CD4-positive, alpha-beta T cell treated with Interleukin-21 for 1 hour (primary cell): ENCODE measurements around the gene SLIT3.
A peak's percentile ranks its signal among the peaks of the same experiment; 100 is the strongest.

ENCODE experiments used
- DNase-seq: peaks from one replicate; pipeline ENCODE4 v3.0.0-alpha.2; 2020

Gene SLIT3

DNA sequence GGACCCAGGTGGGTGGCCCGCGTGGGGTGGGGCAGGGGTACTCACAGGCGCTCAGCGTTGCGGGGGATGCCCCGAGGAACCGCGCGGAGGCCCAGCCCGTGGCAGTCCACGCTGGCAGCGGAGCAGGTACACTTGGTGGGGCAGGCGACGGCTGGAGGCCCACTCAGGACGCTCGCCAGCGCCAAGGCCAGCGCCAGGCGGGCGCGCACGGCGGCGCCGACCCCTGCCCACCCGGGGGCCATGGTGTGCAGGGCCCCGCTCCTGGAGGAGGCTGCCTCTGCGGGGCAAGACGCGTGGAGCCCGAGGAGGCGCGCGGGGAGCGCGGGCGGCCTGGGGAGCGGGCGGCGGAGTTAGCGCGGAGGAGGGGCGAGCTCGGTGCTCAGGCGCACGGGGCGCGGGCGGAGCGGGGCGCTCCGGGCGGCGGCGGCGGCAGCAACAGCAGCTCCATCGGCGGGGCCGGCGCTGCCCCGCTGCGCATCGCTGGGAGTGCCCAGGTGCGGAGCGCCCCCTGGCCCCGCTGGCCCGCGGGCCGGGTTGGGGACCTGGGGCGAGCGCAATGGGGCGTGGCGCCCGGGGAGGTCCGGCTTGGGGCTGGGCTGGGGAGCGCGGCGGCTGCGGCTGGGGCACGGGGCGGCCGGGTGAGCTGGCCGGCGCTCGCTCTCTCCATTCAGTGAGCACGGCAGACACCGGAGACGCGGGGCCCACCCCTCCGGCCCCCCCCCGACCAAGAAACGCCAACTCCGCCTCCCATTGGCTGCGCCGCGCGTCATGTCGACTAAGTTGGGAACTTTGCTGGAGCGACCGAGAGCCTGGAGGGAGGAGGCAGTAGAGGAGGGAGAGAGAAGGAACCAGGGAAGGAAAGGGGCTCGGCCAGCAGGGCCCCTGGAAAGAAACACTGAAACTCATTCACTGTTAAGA, at the start of gene SLIT3:
Gene SLIT3, minus strand, starts transcription at position 672 of the 918 bp plus-strand sequence. Its CDS starts 430 bp downstream, at position 242.
- no peak for DNase-seq

- DNase-seq, result no peak
Observed at GRCh38 chr5:169350016-169350415, 49.1 kb upstream of the SLIT3 start.

GRCh38 chr5:169347786-169348185, 46.8 kb upstream of the SLIT3 start:
- DNase-seq, result no peak

GRCh38 chr5:169344629-169345028, 43.7 kb upstream of the SLIT3 start:
- DNase-seq, result no peak

GRCh38 chr5:169343766-169344165, 42.8 kb upstream of the SLIT3 start:
- no peak for DNase-seq

DNA sequence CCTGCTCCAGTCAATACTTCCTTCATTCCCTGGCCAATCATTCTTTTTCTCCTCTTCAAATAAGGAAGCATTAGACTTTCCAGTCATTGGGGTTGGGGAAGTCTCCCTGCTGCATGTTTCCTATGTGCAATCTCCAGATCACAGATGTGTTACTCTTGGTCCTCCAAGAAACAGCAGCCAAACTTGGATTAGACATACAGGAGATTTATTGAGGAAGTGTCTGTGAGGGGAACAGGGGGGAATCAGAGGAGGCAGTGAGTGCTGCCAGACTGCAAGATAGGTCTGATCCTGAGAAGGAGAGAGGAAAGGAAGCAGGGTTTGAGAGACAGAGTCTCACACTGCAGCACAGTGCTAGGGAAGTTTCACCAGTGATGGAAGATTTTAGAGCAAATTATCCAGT, 40.6 kb upstream of the SLIT3 start:
- no peak for DNase-seq

- DNase-seq, result no peak
Observed at GRCh38 chr5:169339869-169340268, 38.9 kb upstream of the SLIT3 start.

- no peak for DNase-seq
Observed at GRCh38 chr5:169336242-169336641, 35.3 kb upstream of the SLIT3 start.

- DNase-seq, result no peak
Observed at GRCh38 chr5:169335806-169336205, 34.9 kb upstream of the SLIT3 start.

DNA sequence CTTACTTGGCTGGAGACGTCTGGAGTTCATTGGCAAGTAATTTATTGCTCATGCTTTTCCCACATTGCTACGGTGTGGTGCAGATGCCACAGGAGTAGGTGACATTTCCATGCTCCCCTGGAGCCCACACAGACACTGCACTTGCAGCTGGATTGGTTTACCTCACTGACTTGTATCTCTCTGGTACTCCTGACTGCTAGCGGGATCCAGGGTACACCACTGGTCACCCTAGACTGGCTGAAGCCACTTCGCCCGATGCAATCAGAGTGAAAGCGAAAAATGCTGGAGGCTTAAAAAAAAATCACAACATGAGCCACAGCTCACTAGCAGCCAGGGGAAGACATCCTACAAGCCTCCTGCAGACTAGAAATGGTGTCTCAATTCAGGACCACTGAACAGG, 32.6 kb upstream of the SLIT3 start:
- no peak for DNase-seq

GRCh38 chr5:169331292-169331852, 30.4 kb upstream of the SLIT3 start:
- no peak for DNase-seq

DNA sequence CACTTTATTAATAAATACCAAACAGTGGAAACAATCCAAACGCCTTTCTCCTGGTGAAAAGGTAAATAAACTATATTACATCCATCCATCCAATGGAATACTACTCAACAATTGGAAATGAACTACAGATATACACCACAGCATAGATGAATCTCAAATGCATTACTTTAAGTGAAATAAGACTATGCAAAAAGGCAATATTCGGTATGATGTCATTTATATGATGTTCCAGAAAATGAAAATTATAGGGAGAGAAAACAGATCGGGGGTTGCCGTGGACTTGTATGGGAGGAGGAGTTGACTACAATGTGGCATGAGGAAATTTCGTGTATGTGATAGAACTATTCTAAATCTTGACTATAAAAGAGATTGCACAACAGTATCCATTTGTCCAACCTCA, 27.5 kb upstream of the SLIT3 start:
- no peak for DNase-seq

DNA sequence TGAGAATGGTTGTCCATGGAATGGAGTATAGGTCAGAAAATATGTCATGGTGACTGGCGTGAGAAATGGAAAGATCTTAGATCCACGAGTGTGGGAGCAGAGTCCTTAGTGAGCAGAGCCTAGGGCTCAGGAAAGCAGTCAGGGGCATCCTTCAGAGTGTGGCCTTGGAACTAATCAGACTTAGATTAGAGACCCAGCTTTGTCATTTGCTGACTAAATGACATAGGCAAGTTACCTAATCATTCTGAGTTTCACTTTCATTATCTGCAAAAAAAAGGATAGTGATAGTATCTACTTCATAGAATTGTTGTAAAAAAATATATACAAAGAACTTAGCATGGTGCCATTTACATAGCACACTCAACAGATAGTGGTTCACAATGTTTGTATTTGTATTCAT, 24.3 kb upstream of the SLIT3 start:
- no peak for DNase-seq

DNA sequence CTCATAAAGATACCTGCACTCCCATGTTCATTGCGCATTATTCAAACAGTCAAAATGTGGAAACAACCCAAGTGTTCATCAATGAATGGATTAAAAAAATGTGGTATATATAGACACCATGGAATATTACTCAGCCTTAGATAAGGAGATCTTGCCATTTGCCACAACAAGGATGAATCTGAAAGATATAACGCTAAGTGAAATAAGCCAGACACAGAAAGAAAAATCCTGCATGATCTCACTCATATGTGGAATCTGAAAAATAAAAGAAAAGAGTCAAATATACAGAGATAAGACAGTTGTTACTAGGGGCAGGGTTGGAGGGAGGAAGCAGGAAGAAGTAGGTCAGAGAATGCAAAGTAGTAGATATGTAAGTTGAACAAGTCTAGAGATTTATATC, 17.6 kb upstream of the SLIT3 start:
- DNase-seq, result no peak

GRCh38 chr5:169307646-169308045, 6.7 kb upstream of the SLIT3 start:
- DNase-seq, result no peak

DNA sequence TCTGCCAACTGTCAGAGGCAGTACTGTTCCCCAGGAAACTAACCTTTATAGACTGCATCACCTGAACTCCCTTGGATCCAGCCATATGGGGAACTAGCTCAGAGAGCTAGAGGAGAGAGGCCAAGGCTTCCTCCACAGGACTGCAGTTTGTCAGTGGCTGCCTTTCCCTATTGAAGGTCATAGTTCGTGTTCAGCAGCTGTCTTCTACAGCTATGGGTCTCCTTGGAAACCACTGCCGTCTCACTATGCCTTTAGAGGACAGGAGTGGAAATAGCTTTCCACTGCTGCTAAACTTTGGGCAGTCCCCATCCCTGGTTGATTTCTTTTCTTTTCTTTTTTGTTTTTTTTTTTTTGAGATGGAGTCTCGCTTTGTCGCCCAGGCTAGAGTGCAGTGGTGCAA, 4.4 kb upstream of the SLIT3 start:
- no peak for DNase-seq

DNA sequence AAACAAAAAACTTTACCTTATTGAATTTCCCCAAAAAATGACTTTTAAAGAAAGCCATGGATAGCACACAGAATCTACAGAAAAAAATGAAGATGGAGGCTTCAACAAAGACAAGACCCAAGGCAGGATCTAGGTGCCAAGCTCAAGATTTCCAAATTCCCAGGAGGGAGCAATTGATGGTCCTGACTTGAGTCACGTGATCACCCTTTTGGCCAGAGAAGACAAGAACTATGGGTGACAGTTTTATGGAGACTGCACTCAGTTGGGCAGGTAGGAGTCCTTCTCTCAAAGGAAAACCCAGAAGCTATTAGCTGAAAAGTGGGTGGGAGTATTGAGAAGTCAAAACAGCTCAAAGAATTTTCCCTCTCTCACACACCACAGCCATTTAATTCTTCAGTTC, 3.2 kb upstream of the SLIT3 start:
- DNase-seq, result no peak

- DNase-seq, result no peak
Observed at GRCh38 chr5:169303119-169303515, 2.2 kb upstream of the SLIT3 start.

GRCh38 chr5:169302491-169303118, 1.7 kb upstream of the SLIT3 start:
- peak; percentile 30 for DNase-seq

GRCh38 chr5:169301986-169302385, 1.0 kb upstream of the SLIT3 start:
- DNase-seq, result no peak

- DNase-seq, result no peak
Observed at GRCh38 chr5:169301386-169301934, 521 bp upstream of the SLIT3 start.

GRCh38 chr5:169299663-169300467, 1.1 kb downstream of the SLIT3 start:
- DNase-seq, result no peak

- no peak for DNase-seq
Observed at GRCh38 chr5:169299191-169299662, 1.7 kb downstream of the SLIT3 start.
